ENCODE data around the gene POU2F1. TPM values are rescaled to one million over a fixed set of nuclear protein-coding genes. Genes with fewer than 3 reads are reported as not detected.

Gene POU2F1
- polyA plus RNA-seq, 2 of the 4 experiments (the other 2 are of a cell fraction) = 2.9 to 9.4 TPM

DNA sequence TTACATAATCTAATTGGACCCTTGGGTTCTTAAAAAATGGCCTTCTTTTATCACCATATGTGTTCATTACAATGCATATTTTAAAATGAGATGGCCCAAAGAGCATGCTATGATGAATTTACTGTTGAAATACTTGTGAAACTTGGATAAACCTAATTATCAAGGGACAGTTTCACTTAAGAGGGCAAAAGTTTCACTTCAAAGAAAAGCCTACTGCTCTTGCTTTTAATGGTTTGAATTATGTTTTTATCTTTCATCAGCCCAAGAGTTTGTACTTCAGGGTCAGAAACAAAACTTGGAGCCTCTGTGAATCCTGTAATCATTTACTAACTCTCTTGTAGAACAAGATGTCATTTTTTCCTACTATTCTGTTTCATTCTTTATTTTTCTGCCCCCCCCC is 32.3 kb downstream of the POU2F1 start:
- no peak overlapping the region for H3K4me3 ChIP-seq
- no peak for ATAC-seq
- no peak for TF ChIP-seq PHF8 (IDR thresholded peaks at IDR 0.05; ENCODE audit: borderline replicate concordance, low read depth)
- TF ChIP-seq GATA3 (IDR thresholded peaks at IDR 0.05; ENCODE audit: borderline replicate concordance) = no peak
- TF ChIP-seq MAFK (IDR thresholded peaks at IDR 0.05; ENCODE audit: partially characterized antibody) = no peak
- no peak for TF ChIP-seq HEYL (CRISPR knock-in tag; IDR thresholded peaks at IDR 0.05)
- TF ChIP-seq EHF (CRISPR knock-in tag; IDR thresholded peaks at IDR 0.05) = no peak
- TF ChIP-seq NFE2L2 (conservative IDR thresholded peaks at IDR 0.05; ENCODE audit: low read length) = no peak
- DNase-seq (ENCODE audit: low read depth in 1 of 2, low spot score in 1 of 2) = no peak
- no peak overlapping the region for H3K4me2 ChIP-seq
- no peak overlapping the region for H3K27ac ChIP-seq
- FAIRE-seq = no peak
- peaks cover 8% of the 10 kb centered on the region; the same call in 2 of the 3 replicates for H3K4me1 ChIP-seq
- H3K9me3 ChIP-seq = no peaks in the 10 kb centered on the region
- CTCF ChIA-PET = no interaction called here
- POLR2A ChIA-PET = interaction anchor here (0.5 kb wide), 1 partner anchor 463 kb away, joined by 3 read pairs; no protein-coding TSS in a partner anchor

- ATAC-seq = no peak
- Histone ChIP-seq H3K4me3 (no peak overlapping the region), H3K4me1 (peaks cover 6% of the 10 kb centered on the region; the same call in 1 of the 3 replicates), H3K27ac (no peak overlapping the region), H3K9me3 (no peaks in the 10 kb centered on the region), H3K4me2 (no peak overlapping the region)
- FAIRE-seq = no peak
- DNase-seq (ENCODE audit: low read depth in 1 of 2, low spot score in 1 of 2) = no peak
- no peak for TF ChIP-seq HES2 (IDR thresholded peaks at IDR 0.05)
- TF ChIP-seq HOXB5 (CRISPR knock-in tag; IDR thresholded peaks at IDR 0.05) = no peak
- no peak for TF ChIP-seq NR3C1 (IDR thresholded peaks at IDR 0.05)
- no peak for TF ChIP-seq HEYL (CRISPR knock-in tag; IDR thresholded peaks at IDR 0.05)
- no peak for TF ChIP-seq RARB (CRISPR knock-in tag; IDR thresholded peaks at IDR 0.05)
- no peak for TF ChIP-seq ESRRA (IDR thresholded peaks at IDR 0.05; ENCODE audit: borderline replicate concordance, low read length)
- 69% methylated on average over 5 of the region's 5 CpGs for WGBS (ENCODE audit: missing lambda C conversion rate)
- ChIA-PET CTCF (interaction anchor here (1.3 to 2.3 kb wide), 3 partner anchors 8 to 276 kb away, joined by 3 to 8 read pairs (median 3); no protein-coding TSS in a partner anchor), POLR2A (no interaction called here)
Observed at GRCh38 chr1:167258858-167259257, 38.2 kb downstream of the POU2F1 start.

DNA sequence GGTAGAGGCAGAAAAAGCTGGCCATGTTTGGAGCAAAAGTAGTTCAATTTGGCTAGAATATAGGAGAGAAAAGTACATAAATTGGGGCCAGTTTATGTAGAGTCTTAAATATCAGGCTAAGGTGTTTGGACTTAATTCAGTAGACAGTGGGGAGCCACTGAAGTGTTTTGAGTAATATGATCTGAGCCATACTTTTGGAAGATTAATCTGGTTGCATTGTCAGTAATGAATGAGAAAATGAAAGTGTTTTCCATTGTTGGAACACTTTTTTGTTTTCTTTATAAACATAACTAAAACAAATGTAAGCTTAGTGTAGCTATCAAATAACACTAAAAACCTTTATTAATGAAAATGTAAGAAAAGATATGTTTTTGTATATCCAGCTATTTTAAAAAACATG is 42.1 kb downstream of the POU2F1 start:
- H3K4me1 ChIP-seq = peaks cover 11% of the 10 kb centered on the region; the same call in 1 of the 3 replicates
- no peak overlapping the region for H3K4me2 ChIP-seq
- no peak overlapping the region for H3K27ac ChIP-seq
- H3K4me3 ChIP-seq = no peak overlapping the region
- ATAC-seq (no peak), DNase-seq (ENCODE audit: low read depth in 1 of 2, low spot score in 1 of 2) (no peak), FAIRE-seq (no peak)
- ChIA-PET POLR2A (no interaction called here), CTCF (interaction anchor here (0.9 to 1.4 kb wide), 4 partner anchors 80 to 352 kb away, joined by 3 to 5 read pairs (median 4); no protein-coding TSS in a partner anchor)
- TF ChIP-seq CHD2 (IDR thresholded peaks at IDR 0.05; ENCODE audit: low read length, partially characterized antibody) (no peak), HOXB5 (CRISPR knock-in tag; IDR thresholded peaks at IDR 0.05) (no peak), HOXB13 (CRISPR knock-in tag; IDR thresholded peaks at IDR 0.05; ENCODE audit: low read depth) (no peak), MAFK (IDR thresholded peaks at IDR 0.05; ENCODE audit: partially characterized antibody) (no peak)
- H3K9me3 ChIP-seq = no peaks in the 10 kb centered on the region

DNA sequence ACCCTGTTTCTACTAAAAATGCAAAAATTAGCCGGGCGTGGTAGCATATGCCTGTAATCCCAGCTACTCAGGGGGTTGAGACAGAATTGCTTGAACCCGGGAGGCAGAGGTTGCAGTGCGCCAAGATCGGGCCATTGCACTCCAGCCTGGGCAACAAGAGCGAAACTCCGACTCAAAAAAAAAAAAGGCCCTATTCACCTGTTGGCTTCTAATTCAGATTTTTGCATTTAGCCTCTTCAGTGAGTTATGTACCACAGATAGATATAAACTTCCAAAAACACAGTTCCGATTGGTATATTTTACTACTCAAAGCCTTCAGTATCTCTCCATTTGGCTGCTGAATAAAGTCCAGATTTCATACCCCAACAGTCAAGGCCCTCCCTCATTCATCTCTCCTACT is 42.7 kb downstream of the POU2F1 start:
- H3K4me3 ChIP-seq = no peak overlapping the region
- POLR2A ChIA-PET = no interaction called here

DNA sequence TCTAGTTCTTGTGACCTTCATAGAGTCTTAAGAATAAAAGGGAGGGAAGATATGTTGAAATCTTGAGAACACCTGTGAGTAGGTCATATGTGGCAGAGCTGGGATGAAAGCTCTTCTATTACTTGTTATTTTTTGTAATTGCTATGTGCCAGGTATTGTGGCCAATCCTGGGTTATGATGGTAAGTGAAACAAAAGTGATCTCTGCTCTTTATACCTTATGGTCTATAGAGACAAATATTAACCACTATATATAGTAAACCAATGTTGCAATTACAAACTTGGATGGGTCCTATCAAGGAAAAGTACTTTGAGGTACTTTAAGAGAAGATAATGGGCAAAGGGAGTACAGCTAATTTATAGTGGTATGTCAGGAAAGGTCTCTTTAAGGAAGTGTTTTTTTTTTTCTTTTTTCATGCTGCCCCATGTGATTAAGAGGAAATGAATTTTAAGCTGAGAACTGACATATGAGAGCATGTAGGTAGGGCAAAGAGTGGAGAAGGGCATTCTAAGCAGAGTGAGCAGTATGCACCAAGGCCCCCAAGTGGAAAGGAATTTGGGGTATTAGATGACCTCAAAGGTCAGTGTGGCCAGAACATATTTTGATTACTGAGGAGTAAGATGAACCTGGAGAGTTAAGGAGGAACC is 43.3 kb downstream of the POU2F1 start:
- ChIA-PET CTCF (interaction anchor here (1.3 to 3.0 kb wide), 4 partner anchors 137 to 270 kb away, joined by 3 to 13 read pairs (median 4); no protein-coding TSS in a partner anchor), POLR2A (no interaction called here)
- Histone ChIP-seq H3K9me3 (no peaks in the 10 kb centered on the region), H3K4me2 (peak overlapping the region; percentile 24; the same call in 1 of the 3 replicates), H3K4me3 (no peak overlapping the region), H3K27ac (no peak overlapping the region), H3K4me1 (peaks cover 17% of the 10 kb centered on the region; the same call in 1 of the 3 replicates)
- TF ChIP-seq, protein P1, sequence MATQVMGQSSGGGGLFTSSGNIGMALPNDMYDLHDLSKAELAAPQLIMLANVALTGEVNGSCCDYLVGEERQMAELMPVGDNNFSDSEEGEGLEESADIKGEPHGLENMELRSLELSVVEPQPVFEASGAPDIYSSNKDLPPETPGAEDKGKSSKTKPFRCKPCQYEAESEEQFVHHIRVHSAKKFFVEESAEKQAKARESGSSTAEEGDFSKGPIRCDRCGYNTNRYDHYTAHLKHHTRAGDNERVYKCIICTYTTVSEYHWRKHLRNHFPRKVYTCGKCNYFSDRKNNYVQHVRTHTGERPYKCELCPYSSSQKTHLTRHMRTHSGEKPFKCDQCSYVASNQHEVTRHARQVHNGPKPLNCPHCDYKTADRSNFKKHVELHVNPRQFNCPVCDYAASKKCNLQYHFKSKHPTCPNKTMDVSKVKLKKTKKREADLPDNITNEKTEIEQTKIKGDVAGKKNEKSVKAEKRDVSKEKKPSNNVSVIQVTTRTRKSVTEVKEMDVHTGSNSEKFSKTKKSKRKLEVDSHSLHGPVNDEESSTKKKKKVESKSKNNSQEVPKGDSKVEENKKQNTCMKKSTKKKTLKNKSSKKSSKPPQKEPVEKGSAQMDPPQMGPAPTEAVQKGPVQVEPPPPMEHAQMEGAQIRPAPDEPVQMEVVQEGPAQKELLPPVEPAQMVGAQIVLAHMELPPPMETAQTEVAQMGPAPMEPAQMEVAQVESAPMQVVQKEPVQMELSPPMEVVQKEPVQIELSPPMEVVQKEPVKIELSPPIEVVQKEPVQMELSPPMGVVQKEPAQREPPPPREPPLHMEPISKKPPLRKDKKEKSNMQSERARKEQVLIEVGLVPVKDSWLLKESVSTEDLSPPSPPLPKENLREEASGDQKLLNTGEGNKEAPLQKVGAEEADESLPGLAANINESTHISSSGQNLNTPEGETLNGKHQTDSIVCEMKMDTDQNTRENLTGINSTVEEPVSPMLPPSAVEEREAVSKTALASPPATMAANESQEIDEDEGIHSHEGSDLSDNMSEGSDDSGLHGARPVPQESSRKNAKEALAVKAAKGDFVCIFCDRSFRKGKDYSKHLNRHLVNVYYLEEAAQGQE (IDR thresholded peaks at IDR 0.05) = no peak
- TF ChIP-seq CBX2 (IDR thresholded peaks at IDR 0.05; ENCODE audit: borderline replicate concordance, low read depth) (no peak), FOSB (CRISPR knock-in tag; IDR thresholded peaks at IDR 0.05) (no peak), JUNB (IDR thresholded peaks at IDR 0.05) (no peak), ATOH8 (CRISPR knock-in tag; IDR thresholded peaks at IDR 0.05; ENCODE audit: low read depth) (no peak), SMC3 (IDR thresholded peaks at IDR 0.05) (no peak), CHD2 (IDR thresholded peaks at IDR 0.05; ENCODE audit: low read length, partially characterized antibody) (no peak), KDM1A (IDR thresholded peaks at IDR 0.05; ENCODE audit: low read depth) (no peak), NPAS2 (CRISPR knock-in tag; IDR thresholded peaks at IDR 0.05; ENCODE audit: borderline replicate concordance) (no peak), TP53 (CRISPR knock-in tag; IDR thresholded peaks at IDR 0.05) (no peak)
- DNase-seq (ENCODE audit: low read depth in 1 of 2, low spot score in 1 of 2) (peak in 1 of 2 experiments; percentile 9), FAIRE-seq (no peak), ATAC-seq (peak; percentile 45; a peak in 3 of 6 replicates)

More for the DNA sequence above, 42.7 kb downstream of the POU2F1 start:
- Histone ChIP-seq H3K4me1 (peaks cover 16% of the 10 kb centered on the region; the same call in 1 of the 3 replicates), H3K27ac (no peak overlapping the region), H3K4me2 (no peak overlapping the region), H3K9me3 (no peaks in the 10 kb centered on the region)
- TF ChIP-seq JUN (IDR thresholded peaks at IDR 0.05) = no peak
- no peak for ATAC-seq
- FAIRE-seq = no peak
- 93% methylated on average over 8 of the region's 8 CpGs for whole genome bisulfite sequencing (ENCODE audit: missing lambda C conversion rate)
- CTCF ChIA-PET = interaction anchor here (1.3 to 3.0 kb wide), 4 partner anchors 138 to 270 kb away, joined by 3 to 13 read pairs (median 4); no protein-coding TSS in a partner anchor
- no peak for DNase-seq (ENCODE audit: low read depth in 1 of 2, low spot score in 1 of 2)

All from A549 (cell line).